ENCODE data around the gene PRSS16.
"Not testable (repeated sequence)": the region's sequence is repeated elsewhere in the genome, so short reads cannot be mapped to it uniquely, and the experiment has no call there.

PRSS16 gene

GRCh38 chr6:27260369-27260768 is 12.9 kb downstream of the PRSS16 start:
- peak; percentile 30 for DNase-seq (ENCODE audit: low read depth)
- H3K4me3 ChIP-seq (ENCODE audit: low read length) = peak overlapping the region; percentile 1
- TF ChIP-seq CTCF (IDR thresholded peaks at IDR 0.05; ENCODE audit: insufficient read depth, low read depth, low read length, missing control alignments) = no peak

- no peak for TF ChIP-seq CTCF (IDR thresholded peaks at IDR 0.05; ENCODE audit: insufficient read depth, low read depth, low read length, missing control alignments)
- peak; percentile 13 for DNase-seq (ENCODE audit: low read depth)
- peak overlapping the region; percentile 10 for H3K4me3 ChIP-seq (ENCODE audit: low read length)
These were observed 13.4 kb downstream of the PRSS16 start for GRCh38 chr6:27260836-27261375.

GRCh38 chr6:27263886-27264285 is 16.4 kb downstream of the PRSS16 start:
- no peak for TF ChIP-seq CTCF (IDR thresholded peaks at IDR 0.05; ENCODE audit: insufficient read depth, low read depth, low read length, missing control alignments)
- no peak overlapping the region for H3K4me3 ChIP-seq (ENCODE audit: low read length)
- no peak for DNase-seq (ENCODE audit: low read depth)

GRCh38 chr6:27267003-27267402 is 19.5 kb downstream of the PRSS16 start:
- not testable (repeated sequence) for DNase-seq (ENCODE audit: low read depth); H3K4me3 ChIP-seq (ENCODE audit: low read length)

- peak overlapping the region; percentile 26 for H3K4me3 ChIP-seq (ENCODE audit: low read length)
- DNase-seq (ENCODE audit: low read depth) = no peak
- no peak for TF ChIP-seq CTCF (IDR thresholded peaks at IDR 0.05; ENCODE audit: insufficient read depth, low read depth, low read length, missing control alignments)
These were observed 20.4 kb downstream of the PRSS16 start for GRCh38 chr6:27267857-27268434.

GRCh38 chr6:27268803-27269202 is 21.3 kb downstream of the PRSS16 start:
- DNase-seq (ENCODE audit: low read depth) = no peak
- TF ChIP-seq CTCF (IDR thresholded peaks at IDR 0.05; ENCODE audit: insufficient read depth, low read depth, low read length, missing control alignments) = no peak
- no peak overlapping the region for H3K4me3 ChIP-seq (ENCODE audit: low read length)

GRCh38 chr6:27273783-27274182 is 26.3 kb downstream of the PRSS16 start:
- no peak for DNase-seq (ENCODE audit: low read depth)
- H3K4me3 ChIP-seq (ENCODE audit: low read length) = no peak overlapping the region
- no peak for TF ChIP-seq CTCF (IDR thresholded peaks at IDR 0.05; ENCODE audit: insufficient read depth, low read depth, low read length, missing control alignments)

Data from epithelial cell of esophagus (primary cell).